ENCODE measurements around the gene MAN1A1. TPM values are rescaled to one million over a fixed set of nuclear protein-coding genes. Genes with fewer than 3 reads are reported as not detected.

MAN1A1 gene
- total RNA-seq, 4 donors from 2014 or later = 19.0 to 34.8 (median 21.1) TPM

DNA sequence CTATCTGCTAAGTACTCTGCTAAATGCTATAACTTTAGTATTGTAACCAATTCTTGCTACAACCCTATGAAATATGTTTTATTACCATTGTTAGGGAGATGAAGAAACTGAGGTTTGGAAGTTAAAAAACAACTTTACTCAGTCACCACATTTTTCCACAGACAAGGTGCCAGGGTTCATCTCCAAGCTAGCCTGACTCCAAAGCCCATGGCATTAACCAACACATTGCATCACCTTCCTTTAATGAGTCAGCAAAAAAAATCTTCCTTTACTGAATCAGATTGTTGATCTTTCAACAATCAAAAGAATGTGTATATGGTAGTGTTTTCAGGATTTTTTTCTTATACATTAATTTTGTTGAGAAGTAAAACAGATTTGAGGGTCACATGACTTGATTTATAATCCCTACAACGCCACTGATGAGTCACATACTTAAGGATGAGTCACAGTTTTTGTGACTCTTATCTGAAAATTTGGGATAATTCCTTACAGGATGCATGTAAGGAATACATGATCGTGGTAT, 41.5 kb downstream of the MAN1A1 start:
- Histone ChIP-seq H3K4me1 (peaks cover 0 to 7% of the 10 kb centered on the region in 2 donors), H3K27ac (no peak overlapping the region), H3K9me3 (no peaks in the 10 kb centered on the region), H3K4me3 (no peak overlapping the region), H3K36me3 (no peaks in the 10 kb centered on the region), H3K27me3 (no peaks in the 10 kb centered on the region)
- TF ChIP-seq, protein P1, sequence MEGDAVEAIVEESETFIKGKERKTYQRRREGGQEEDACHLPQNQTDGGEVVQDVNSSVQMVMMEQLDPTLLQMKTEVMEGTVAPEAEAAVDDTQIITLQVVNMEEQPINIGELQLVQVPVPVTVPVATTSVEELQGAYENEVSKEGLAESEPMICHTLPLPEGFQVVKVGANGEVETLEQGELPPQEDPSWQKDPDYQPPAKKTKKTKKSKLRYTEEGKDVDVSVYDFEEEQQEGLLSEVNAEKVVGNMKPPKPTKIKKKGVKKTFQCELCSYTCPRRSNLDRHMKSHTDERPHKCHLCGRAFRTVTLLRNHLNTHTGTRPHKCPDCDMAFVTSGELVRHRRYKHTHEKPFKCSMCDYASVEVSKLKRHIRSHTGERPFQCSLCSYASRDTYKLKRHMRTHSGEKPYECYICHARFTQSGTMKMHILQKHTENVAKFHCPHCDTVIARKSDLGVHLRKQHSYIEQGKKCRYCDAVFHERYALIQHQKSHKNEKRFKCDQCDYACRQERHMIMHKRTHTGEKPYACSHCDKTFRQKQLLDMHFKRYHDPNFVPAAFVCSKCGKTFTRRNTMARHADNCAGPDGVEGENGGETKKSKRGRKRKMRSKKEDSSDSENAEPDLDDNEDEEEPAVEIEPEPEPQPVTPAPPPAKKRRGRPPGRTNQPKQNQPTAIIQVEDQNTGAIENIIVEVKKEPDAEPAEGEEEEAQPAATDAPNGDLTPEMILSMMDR (IDR thresholded peaks at IDR 0.05 in 4 of 5, conservative IDR thresholded peaks at IDR 0.05 in 1 of 5) = no peak
- no peak for TF ChIP-seq POLR2A (IDR thresholded peaks at IDR 0.05)
- ATAC-seq (peak in 1 of 2 donors; percentile 51), DNase-seq (no peak)
- in situ Hi-C loops (cut with MboI; ENCODE audit: low sequenced_read_pairs in 4 of 4) (no loop called here), intact Hi-C loops (cut with DNase I; ENCODE audit: low total_unique reads) (no loop called here)

DNA sequence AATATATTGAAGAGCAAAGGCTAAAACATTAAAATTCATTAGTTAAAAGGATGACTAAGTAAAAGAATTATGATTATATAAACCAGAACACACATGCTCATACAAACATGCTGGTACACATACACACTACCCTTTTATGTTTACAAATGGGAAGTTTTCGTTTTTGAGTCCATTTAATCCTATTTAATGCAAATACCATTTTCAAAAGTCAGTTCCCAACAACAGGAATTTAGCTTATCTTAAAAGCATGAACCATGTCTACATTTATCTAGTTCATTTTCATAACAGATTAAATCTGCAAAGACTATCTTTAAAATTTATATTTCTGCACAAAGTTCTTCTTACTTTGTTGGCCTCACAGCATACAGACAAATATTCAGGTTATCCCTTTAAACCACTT, 42.5 kb downstream of the MAN1A1 start:
- no peak overlapping the region for H3K27ac ChIP-seq
- H3K4me1 ChIP-seq = no peaks in the 10 kb centered on the region
- no peak overlapping the region for H3K4me3 ChIP-seq
- DNase-seq (no peak), ATAC-seq (no peak)
- H3K36me3 ChIP-seq = no peaks in the 10 kb centered on the region
- TF ChIP-seq, protein P1 (IDR thresholded peaks at IDR 0.05 in 4 of 5, conservative IDR thresholded peaks at IDR 0.05 in 1 of 5) = no peak
- TF ChIP-seq POLR2A (IDR thresholded peaks at IDR 0.05) = no peak
- no peaks in the 10 kb centered on the region for H3K9me3 ChIP-seq
- in situ Hi-C loops (cut with MboI; ENCODE audit: low sequenced_read_pairs in 4 of 4) = no loop called here
- intact Hi-C loops (cut with DNase I; ENCODE audit: low total_unique reads) = no loop called here
- no peaks in the 10 kb centered on the region for H3K27me3 ChIP-seq

DNA sequence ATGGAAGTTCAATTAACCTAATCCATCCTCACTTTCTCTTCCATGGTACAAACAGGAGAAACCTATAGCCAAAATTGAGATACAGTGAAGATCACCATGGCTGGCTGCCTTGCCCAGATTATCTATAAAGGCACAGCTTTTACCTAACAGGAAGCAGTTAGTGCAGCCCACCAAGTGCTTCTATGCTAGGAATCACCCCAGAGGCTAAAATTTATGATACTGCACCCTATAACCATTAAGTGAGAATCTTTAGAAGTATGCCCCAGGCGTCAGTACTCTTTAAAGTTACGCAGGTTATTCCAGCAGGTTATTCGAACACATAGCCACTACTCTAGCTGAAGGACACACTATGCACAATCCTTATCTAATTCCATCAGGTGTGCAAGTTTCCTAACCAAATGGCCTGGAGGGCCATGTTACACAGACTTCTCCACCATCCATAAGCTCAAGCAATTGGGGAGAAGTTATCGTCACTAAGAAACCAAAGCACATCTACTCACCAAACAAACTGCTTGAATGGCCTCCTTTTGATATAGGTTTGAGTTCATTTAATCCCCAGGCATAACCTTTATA, 43.1 kb downstream of the MAN1A1 start:
- Histone ChIP-seq H3K27ac (no peak overlapping the region), H3K36me3 (no peaks in the 10 kb centered on the region), H3K4me3 (no peak overlapping the region), H3K9me3 (no peaks in the 10 kb centered on the region), H3K27me3 (no peaks in the 10 kb centered on the region), H3K4me1 (no peaks in the 10 kb centered on the region)
- intact Hi-C loops (cut with DNase I; ENCODE audit: low total_unique reads) (no loop called here), in situ Hi-C loops (cut with MboI; ENCODE audit: low sequenced_read_pairs in 4 of 4) (no loop called here)
- TF ChIP-seq POLR2A (IDR thresholded peaks at IDR 0.05) = no peak
- TF ChIP-seq, protein P1 (IDR thresholded peaks at IDR 0.05 in 4 of 5, conservative IDR thresholded peaks at IDR 0.05 in 1 of 5) = no peak
- ATAC-seq (no peak), DNase-seq (no peak)

DNA sequence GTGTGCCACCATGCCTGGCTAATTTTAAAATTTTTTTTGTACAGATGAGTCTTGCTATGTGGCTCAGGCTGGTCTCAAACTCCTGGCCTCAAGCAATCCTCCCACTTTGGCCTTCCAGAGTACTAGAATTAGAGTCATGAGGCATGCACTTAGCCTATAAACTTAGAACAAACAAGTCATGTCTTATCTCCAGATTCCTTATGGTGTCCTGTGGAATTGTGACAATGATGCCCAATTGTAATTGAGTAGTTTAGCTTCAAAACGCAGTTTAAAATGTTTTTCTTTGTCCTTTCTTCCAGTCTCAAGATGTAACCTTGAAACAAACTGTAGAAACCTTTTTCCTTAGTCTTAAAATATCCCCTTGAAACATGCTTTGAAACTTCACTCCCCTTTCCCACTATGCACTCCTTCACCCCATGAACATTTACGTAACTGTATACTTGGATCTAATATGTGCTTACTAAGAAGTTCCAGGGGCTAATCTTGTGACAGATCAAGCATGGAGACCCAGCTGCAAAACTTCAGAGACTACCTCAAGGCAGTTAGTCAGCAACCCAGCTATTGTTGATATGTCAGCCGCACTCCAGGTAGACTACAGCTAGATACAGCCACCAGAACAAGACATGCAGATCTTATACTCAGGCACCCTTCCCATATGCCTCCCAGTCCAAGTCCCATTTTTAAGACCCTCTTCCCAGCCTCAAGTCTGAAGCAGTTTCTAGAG, 46.2 kb downstream of the MAN1A1 start:
- no peaks in the 10 kb centered on the region for H3K36me3 ChIP-seq
- ATAC-seq (no peak), DNase-seq (no peak)
- no peaks in the 10 kb centered on the region for H3K27me3 ChIP-seq
- no peak for TF ChIP-seq POLR2A (IDR thresholded peaks at IDR 0.05)
- TF ChIP-seq, protein P1 (IDR thresholded peaks at IDR 0.05 in 4 of 5, conservative IDR thresholded peaks at IDR 0.05 in 1 of 5) = no peak
- no peaks in the 10 kb centered on the region for H3K4me1 ChIP-seq
- intact Hi-C loops (cut with DNase I; ENCODE audit: low total_unique reads) = no loop called here
- no peak overlapping the region for H3K27ac ChIP-seq
- no peaks in the 10 kb centered on the region for H3K9me3 ChIP-seq
- in situ Hi-C loops (cut with MboI; ENCODE audit: low sequenced_read_pairs in 4 of 4) = no loop called here
- no peak overlapping the region for H3K4me3 ChIP-seq

Measured in gastrocnemius medialis (tissue), 4 donors.